ENCODE results near the gene FAM174B.

The FAM174B gene

GRCh38 chr15:92651877-92652575, 3.5 kb downstream of the FAM174B start:
- H3K4me2 ChIP-seq (ENCODE audit: low read length), result no peak overlapping the region

GRCh38 chr15:92650966-92651365, 4.6 kb downstream of the FAM174B start:
- H3K4me3 ChIP-seq (ENCODE audit: low read depth, low read length, poor library complexity, severe bottlenecking), result no peak overlapping the region
- H3K79me2 ChIP-seq (ENCODE audit: insufficient read depth, low read length), result no peaks in the 10 kb centered on the region
- no peak overlapping the region for H3K4me2 ChIP-seq (ENCODE audit: low read length)
- no peak overlapping the region for H2AFZ ChIP-seq (ENCODE audit: low read length)
- no peaks in the 10 kb centered on the region for H3F3A ChIP-seq (ENCODE audit: insufficient read depth, low read length)
- H3K4me1 ChIP-seq (ENCODE audit: insufficient read depth, low read length, severe bottlenecking), result no peaks in the 10 kb centered on the region
- H3K9ac ChIP-seq (ENCODE audit: low read length), result no peak overlapping the region
- H3K27ac ChIP-seq (ENCODE audit: low read depth, low read length, poor library complexity, severe bottlenecking), result no peak overlapping the region
- H3K27me3 ChIP-seq (ENCODE audit: insufficient read depth, low read length), result peaks cover 4% of the 10 kb centered on the region; the same call in 1 of the 2 replicates
- no peaks in the 10 kb centered on the region for H3K36me3 ChIP-seq (ENCODE audit: insufficient read depth, low read length)
- no peaks in the 10 kb centered on the region for H3K9me2 ChIP-seq (ENCODE audit: low read depth, low read length)
- no peaks in the 10 kb centered on the region for H4K20me1 ChIP-seq (ENCODE audit: insufficient read depth, low read length)
- H3K9me3 ChIP-seq (ENCODE audit: low read length), result 0 out of 2 replicates have a peak, but pooled peaks cover 2% of the 10 kb centered on the region
- TF ChIP-seq CTCF (IDR thresholded peaks at IDR 0.05; ENCODE audit: low read length), result no peak
- TF ChIP-seq EZH2 (IDR thresholded peaks at IDR 0.05; ENCODE audit: borderline replicate concordance, low read length), result no peak

More at GRCh38 chr15:92651877-92652575, 3.5 kb downstream of the FAM174B start:
- H3K27ac ChIP-seq (ENCODE audit: low read depth, low read length, poor library complexity, severe bottlenecking), result no peak overlapping the region
- H3K4me1 ChIP-seq (ENCODE audit: insufficient read depth, low read length, severe bottlenecking), result no peaks in the 10 kb centered on the region
- peaks cover 4% of the 10 kb centered on the region; the same call in 1 of the 2 replicates for H3K27me3 ChIP-seq (ENCODE audit: insufficient read depth, low read length)
- H2AFZ ChIP-seq (ENCODE audit: low read length), result no peak overlapping the region
- no peaks in the 10 kb centered on the region for H4K20me1 ChIP-seq (ENCODE audit: insufficient read depth, low read length)
- TF ChIP-seq EZH2 (IDR thresholded peaks at IDR 0.05; ENCODE audit: borderline replicate concordance, low read length) (no peak), CTCF (IDR thresholded peaks at IDR 0.05; ENCODE audit: low read length) (no peak)
- no peaks in the 10 kb centered on the region for H3K9me2 ChIP-seq (ENCODE audit: low read depth, low read length)
- H3K9me3 ChIP-seq (ENCODE audit: low read length), result 0 out of 2 replicates have a peak, but pooled peaks cover 2% of the 10 kb centered on the region
- no peaks in the 10 kb centered on the region for H3F3A ChIP-seq (ENCODE audit: insufficient read depth, low read length)
- no peak overlapping the region for H3K4me3 ChIP-seq (ENCODE audit: low read depth, low read length, poor library complexity, severe bottlenecking)
- H3K36me3 ChIP-seq (ENCODE audit: insufficient read depth, low read length), result no peaks in the 10 kb centered on the region
- no peaks in the 10 kb centered on the region for H3K79me2 ChIP-seq (ENCODE audit: insufficient read depth, low read length)
- H3K9ac ChIP-seq (ENCODE audit: low read length), result no peak overlapping the region

- no peaks in the 10 kb centered on the region for H3K79me2 ChIP-seq (ENCODE audit: insufficient read depth, low read length)
- no peak overlapping the region for H3K4me2 ChIP-seq (ENCODE audit: low read length)
- H3K9me3 ChIP-seq (ENCODE audit: low read length), result 0 out of 2 replicates have a peak, but pooled peaks cover 2% of the 10 kb centered on the region
- no peak overlapping the region for H2AFZ ChIP-seq (ENCODE audit: low read length)
- no peak overlapping the region for H3K27ac ChIP-seq (ENCODE audit: low read depth, low read length, poor library complexity, severe bottlenecking)
- H3K27me3 ChIP-seq (ENCODE audit: insufficient read depth, low read length), result peaks cover 4% of the 10 kb centered on the region; the same call in 1 of the 2 replicates
- no peaks in the 10 kb centered on the region for H3K36me3 ChIP-seq (ENCODE audit: insufficient read depth, low read length)
- H3K4me1 ChIP-seq (ENCODE audit: insufficient read depth, low read length, severe bottlenecking), result no peaks in the 10 kb centered on the region
- no peak for TF ChIP-seq EZH2 (IDR thresholded peaks at IDR 0.05; ENCODE audit: borderline replicate concordance, low read length)
- H3F3A ChIP-seq (ENCODE audit: insufficient read depth, low read length), result no peaks in the 10 kb centered on the region
- no peaks in the 10 kb centered on the region for H3K9me2 ChIP-seq (ENCODE audit: low read depth, low read length)
- no peaks in the 10 kb centered on the region for H4K20me1 ChIP-seq (ENCODE audit: insufficient read depth, low read length)
- no peak overlapping the region for H3K9ac ChIP-seq (ENCODE audit: low read length)
- no peak overlapping the region for H3K4me3 ChIP-seq (ENCODE audit: low read depth, low read length, poor library complexity, severe bottlenecking)
These were observed 5.3 kb downstream of the FAM174B start for GRCh38 chr15:92650256-92650655.

Data from OCI-LY1 (cell line).